ENCODE data around the gene FADS3.

- TF ChIP-seq, protein P1, sequence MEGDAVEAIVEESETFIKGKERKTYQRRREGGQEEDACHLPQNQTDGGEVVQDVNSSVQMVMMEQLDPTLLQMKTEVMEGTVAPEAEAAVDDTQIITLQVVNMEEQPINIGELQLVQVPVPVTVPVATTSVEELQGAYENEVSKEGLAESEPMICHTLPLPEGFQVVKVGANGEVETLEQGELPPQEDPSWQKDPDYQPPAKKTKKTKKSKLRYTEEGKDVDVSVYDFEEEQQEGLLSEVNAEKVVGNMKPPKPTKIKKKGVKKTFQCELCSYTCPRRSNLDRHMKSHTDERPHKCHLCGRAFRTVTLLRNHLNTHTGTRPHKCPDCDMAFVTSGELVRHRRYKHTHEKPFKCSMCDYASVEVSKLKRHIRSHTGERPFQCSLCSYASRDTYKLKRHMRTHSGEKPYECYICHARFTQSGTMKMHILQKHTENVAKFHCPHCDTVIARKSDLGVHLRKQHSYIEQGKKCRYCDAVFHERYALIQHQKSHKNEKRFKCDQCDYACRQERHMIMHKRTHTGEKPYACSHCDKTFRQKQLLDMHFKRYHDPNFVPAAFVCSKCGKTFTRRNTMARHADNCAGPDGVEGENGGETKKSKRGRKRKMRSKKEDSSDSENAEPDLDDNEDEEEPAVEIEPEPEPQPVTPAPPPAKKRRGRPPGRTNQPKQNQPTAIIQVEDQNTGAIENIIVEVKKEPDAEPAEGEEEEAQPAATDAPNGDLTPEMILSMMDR (IDR thresholded peaks at IDR 0.05), result no peak
- peak; percentile 59 to 76 for TF ChIP-seq POLR2A (IDR thresholded peaks at IDR 0.05)
Observed at GRCh38 chr11:61891331-61892084, at the start of gene FADS3.
